Suprapubic skin (tissue), 4 donors: ENCODE measurements around the gene ATP10B. TPM values are rescaled to one million over a fixed set of nuclear protein-coding genes. Genes with fewer than 3 reads are reported as not detected.

Experiments used
- DNase-seq, 2 donors: peaks; one replicate each; pipeline ENCODE4 v3.0.0-alpha.2; 2019; ENCODE audit warnings: low spot score in 2 of 2
- H3K27ac ChIP-seq: fragments of 200-600 bp; sonication (generic); one replicate; pipeline ENCODE4 v1.5.1; 2019
- H3K27me3 ChIP-seq: fragments of 200-600 bp; sonication (generic); one replicate; pipeline ENCODE4 v1.5.1; 2019
- H3K36me3 ChIP-seq: fragments of 200-600 bp; sonication (generic); one replicate; pipeline ENCODE4 v1.5.1; 2019
- H3K4me1 ChIP-seq: fragments of 200-600 bp; sonication (generic); one replicate; pipeline ENCODE4 v1.5.1; 2019
- H3K4me3 ChIP-seq: fragments of 200-600 bp; sonication (generic); one replicate; pipeline ENCODE4 v1.5.1; 2019; ENCODE audit warnings: mild to moderate bottlenecking
- H3K9me3 ChIP-seq: fragments of 200-600 bp; sonication (generic); one replicate; pipeline ENCODE4 v1.5.1; 2019
- CTCF ChIP-seq, 2 donors: fragments of 200-600 bp in 1 of 2; fragments of 450-650 bp in 1 of 2; sonication (generic) in 1 of 2; IDR thresholded peaks; one replicate each; pipeline ENCODE4 v1.5.1; 2016 to 2019; ENCODE audit warnings: antibody characterized with exemption in 2 of 2, mild to moderate bottlenecking in 1 of 2, moderate library complexity in 1 of 2
- EP300 ChIP-seq: sonication (generic); formaldehyde crosslinking; IDR thresholded peaks from one replicate; pipeline ENCODE4 v1.6.1; 2017; ENCODE audit warnings: antibody characterized with exemption
- POLR2A ChIP-seq, 2 donors: fragments of 450-650 bp; IDR thresholded peaks; one replicate each; pipeline ENCODE4 v1.6.1; 2017; ENCODE audit warnings: antibody characterized with exemption in 2 of 2, mild to moderate bottlenecking in 2 of 2, moderate library complexity in 2 of 2
- POLR2AphosphoS5 ChIP-seq, 3 donors: sonication (generic); formaldehyde crosslinking; IDR thresholded peaks; one replicate each; pipeline ENCODE4 v1.6.1; 2017; ENCODE audit warnings: antibody characterized with exemption in 3 of 3
- WGBS: methylation state at CpG from one replicate; pipeline ENCODE4 v1.1.5; 2018; 5-methylcytosine and 5-hydroxymethylcytosine counted together
- total RNA-seq, 4 donors: library from RNA; depleted of rRNA; stranded (reverse); fragments of >200 nt; gene quantifications; one replicate each; pipeline ENCODE4 v1.1.0, GENCODE V29; 2016

The ATP10B gene
- total RNA-seq, 4 donors from 2014 or later: 25.4 to 40.8 (median 29.2) TPM

- H3K4me3 ChIP-seq: no peak overlapping the region
- no peaks in the 10 kb centered on the region for H3K9me3 ChIP-seq
- no peak for DNase-seq
- no peaks in the 10 kb centered on the region for H3K4me1 ChIP-seq
- WGBS: 76% methylated on average over 4 of the region's 4 CpGs
- H3K36me3 ChIP-seq: no peaks in the 10 kb centered on the region
- TF ChIP-seq POLR2A (IDR thresholded peaks at IDR 0.05) (no peak), POLR2AphosphoS5 (IDR thresholded peaks at IDR 0.05) (no peak), EP300 (no peak)
- H3K27ac ChIP-seq: no peak overlapping the region
- H3K27me3 ChIP-seq: no peaks in the 10 kb centered on the region
These were observed 284.8 kb downstream of the ATP10B start for GRCh38 chr5:160567031-160567705.

GRCh38 chr5:160565376-160565775 lies 286.6 kb downstream of the ATP10B start:
- no peak for TF ChIP-seq EP300
- no peak for TF ChIP-seq POLR2A (IDR thresholded peaks at IDR 0.05)
- no peak for TF ChIP-seq CTCF (IDR thresholded peaks at IDR 0.05)
- TF ChIP-seq POLR2AphosphoS5 (IDR thresholded peaks at IDR 0.05): no peak
- H3K27me3 ChIP-seq: no peaks in the 10 kb centered on the region
- H3K27ac ChIP-seq: no peak overlapping the region
- H3K4me1 ChIP-seq: no peaks in the 10 kb centered on the region
- DNase-seq: no peak
- H3K4me3 ChIP-seq: no peak overlapping the region
- WGBS: 77% methylated on average over 8 of the region's 8 CpGs
- no peaks in the 10 kb centered on the region for H3K36me3 ChIP-seq
- H3K9me3 ChIP-seq: no peaks in the 10 kb centered on the region

GRCh38 chr5:160556846-160557245 lies 295.2 kb downstream of the ATP10B start:
- Histone ChIP-seq H3K36me3 (no peaks in the 10 kb centered on the region), H3K9me3 (no peaks in the 10 kb centered on the region), H3K4me3 (no peak overlapping the region), H3K4me1 (no peaks in the 10 kb centered on the region), H3K27ac (no peak overlapping the region), H3K27me3 (no peaks in the 10 kb centered on the region)
- 85% methylated on average over 4 of the region's 4 CpGs for WGBS
- DNase-seq: no peak
- no peak for TF ChIP-seq CTCF (IDR thresholded peaks at IDR 0.05)

- no peaks in the 10 kb centered on the region for H3K9me3 ChIP-seq
- no peak overlapping the region for H3K27ac ChIP-seq
- DNase-seq: no peak
- H3K36me3 ChIP-seq: no peaks in the 10 kb centered on the region
- H3K27me3 ChIP-seq: no peaks in the 10 kb centered on the region
- no peak for TF ChIP-seq EP300
- WGBS: 76% methylated on average over 6 of the region's 6 CpGs
- no peaks in the 10 kb centered on the region for H3K4me1 ChIP-seq
- H3K4me3 ChIP-seq: no peak overlapping the region
These were observed 295.9 kb downstream of the ATP10B start for GRCh38 chr5:160555971-160556631.

GRCh38 chr5:160555581-160555970 lies 296.4 kb downstream of the ATP10B start:
- TF ChIP-seq EP300: no peak
- no peak for TF ChIP-seq CTCF (IDR thresholded peaks at IDR 0.05)
- TF ChIP-seq POLR2A (IDR thresholded peaks at IDR 0.05): no peak
- no peak for TF ChIP-seq POLR2AphosphoS5 (IDR thresholded peaks at IDR 0.05)
- WGBS: 92% methylated on average over 3 of the region's 3 CpGs

GRCh38 chr5:160550075-160550474 lies 301.9 kb downstream of the ATP10B start:
- no peaks in the 10 kb centered on the region for H3K9me3 ChIP-seq
- H3K27ac ChIP-seq: no peak overlapping the region
- H3K4me1 ChIP-seq: no peaks in the 10 kb centered on the region
- H3K4me3 ChIP-seq: no peak overlapping the region
- no peaks in the 10 kb centered on the region for H3K27me3 ChIP-seq
- no peaks in the 10 kb centered on the region for H3K36me3 ChIP-seq
- DNase-seq: no peak
- TF ChIP-seq EP300 (no peak), CTCF (IDR thresholded peaks at IDR 0.05) (no peak)

More at GRCh38 chr5:160555581-160555970, 296.4 kb downstream of the ATP10B start:
- H3K27me3 ChIP-seq: no peaks in the 10 kb centered on the region
- no peak overlapping the region for H3K4me3 ChIP-seq
- no peaks in the 10 kb centered on the region for H3K36me3 ChIP-seq
- no peaks in the 10 kb centered on the region for H3K4me1 ChIP-seq
- no peak overlapping the region for H3K27ac ChIP-seq
- DNase-seq: no peak
- H3K9me3 ChIP-seq: no peaks in the 10 kb centered on the region
